NCI-H69 (cell line): Measurements from ENCODE around the gene UNC80.

ENCODE experiments used
- DNase-seq: peaks from one replicate; lab custom pipeline; 2025; lab: John Stamatoyannopoulos, UW

UNC80 gene

DNA sequence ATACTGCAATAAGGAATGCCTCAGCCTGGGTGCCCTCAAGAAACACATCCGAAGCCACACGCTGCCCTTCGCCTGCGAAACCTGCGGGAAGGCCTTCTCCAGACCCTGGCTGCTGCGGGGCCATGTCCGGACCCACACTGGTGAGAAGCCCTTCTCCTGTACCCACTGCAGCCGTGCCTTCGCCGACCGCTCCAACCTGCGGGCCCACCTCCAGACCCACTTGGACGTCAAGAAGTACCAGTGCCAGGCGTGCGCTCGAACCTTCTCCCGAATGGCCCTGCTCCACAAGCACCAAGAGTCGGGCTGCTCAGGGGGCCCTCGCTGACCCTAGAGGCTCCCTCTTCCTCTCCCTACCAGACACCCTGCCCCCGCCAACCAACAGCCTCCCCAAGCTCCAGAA, 37.6 kb downstream of the UNC80 start:
- no peak for DNase-seq

DNA sequence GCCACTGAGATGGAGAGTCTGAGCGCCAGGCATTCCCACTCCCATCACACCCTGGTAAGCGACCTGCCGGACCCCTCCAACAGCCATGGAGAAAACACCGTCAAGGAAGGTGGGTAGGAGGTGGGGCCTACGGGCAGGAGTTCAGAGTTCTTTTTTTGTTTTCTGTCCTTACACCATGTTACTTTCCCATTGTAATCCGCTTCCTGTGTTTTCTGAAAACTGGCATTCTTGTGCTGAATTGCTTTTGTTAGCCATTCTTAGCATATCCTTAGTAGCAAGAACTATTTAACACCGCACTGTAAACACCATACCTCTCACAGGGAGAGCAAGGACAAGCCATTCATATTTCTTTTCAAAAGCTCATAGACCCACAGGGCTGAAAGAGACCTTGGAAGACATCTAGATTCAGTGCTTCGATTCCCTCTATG, 46.2 kb downstream of the UNC80 start:
- DNase-seq, result no peak

DNA sequence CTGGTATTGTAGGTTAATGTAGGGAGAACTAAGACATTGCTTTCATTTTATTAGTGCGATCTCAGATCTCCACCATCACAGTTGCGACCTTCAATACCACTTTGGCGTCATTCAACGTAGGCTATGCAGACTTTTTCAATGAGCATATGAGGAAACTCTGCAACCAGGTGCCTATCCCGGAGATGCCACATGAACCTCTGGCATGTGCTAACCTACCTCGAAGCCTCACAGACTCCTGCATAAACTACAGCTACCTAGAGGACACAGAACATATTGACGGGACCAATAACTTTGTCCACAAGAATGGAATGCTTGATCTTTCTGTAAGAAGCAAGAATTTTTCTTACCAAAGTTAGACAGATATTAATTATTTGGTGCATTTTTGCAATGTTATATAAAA, 47.3 kb downstream of the UNC80 start:
- DNase-seq, result no peak

DNA sequence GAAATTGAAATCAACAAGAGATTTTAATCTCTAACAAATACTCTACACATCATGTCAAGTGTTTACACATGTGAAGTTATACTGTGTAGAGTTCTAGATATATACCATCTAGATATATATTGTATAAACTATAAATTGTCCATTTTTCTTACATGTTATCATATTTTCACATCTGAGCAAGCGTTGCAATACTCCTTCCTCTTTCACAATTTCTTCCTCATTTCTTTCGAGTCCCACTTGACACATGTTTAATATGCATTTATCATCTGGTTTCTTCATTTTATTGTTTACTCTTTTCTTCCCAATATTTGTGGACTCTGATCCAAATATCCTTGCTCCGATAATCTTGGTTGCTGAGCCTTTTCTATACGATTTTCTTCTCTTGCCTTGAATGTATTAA, 50.2 kb downstream of the UNC80 start:
- DNase-seq, result no peak

DNA sequence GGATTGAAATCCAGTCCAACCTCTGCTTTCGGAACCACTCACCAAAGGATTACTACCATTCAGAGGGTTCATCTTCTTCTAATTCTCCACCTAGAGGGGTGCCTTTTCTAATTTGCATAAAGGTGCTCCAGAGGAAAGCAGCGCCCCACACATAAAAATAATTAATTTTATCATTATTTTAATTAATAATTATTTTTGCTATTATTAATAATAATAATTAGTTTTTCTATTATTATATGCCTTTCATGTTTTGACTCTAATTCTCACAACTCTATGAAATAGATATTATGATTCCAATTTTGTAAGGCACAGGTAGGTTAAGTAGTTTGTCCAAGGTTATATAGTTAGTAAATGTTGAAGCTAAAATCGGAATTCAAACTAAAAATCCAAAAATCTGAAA, 51.9 kb downstream of the UNC80 start:
- no peak for DNase-seq

DNA sequence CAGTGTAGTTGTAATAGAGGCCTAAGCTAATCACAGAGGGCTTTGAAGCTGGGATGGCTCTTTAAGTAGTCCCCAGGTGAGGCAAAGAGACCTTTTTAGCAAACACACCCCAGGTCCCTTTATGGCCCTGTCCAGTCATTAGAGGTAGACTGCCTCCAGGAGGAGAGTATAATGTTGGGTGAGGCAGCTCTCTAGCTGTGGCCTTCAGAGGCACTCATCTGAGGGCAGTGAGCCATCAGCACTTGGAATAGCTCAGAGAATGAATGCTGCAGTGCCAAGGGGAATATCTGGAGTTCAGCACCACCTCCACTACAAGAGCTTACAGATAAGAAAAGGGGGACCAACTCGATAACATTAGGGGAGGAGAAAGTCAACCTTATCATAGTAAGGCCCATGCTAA, 52.8 kb downstream of the UNC80 start:
- no peak for DNase-seq

DNA sequence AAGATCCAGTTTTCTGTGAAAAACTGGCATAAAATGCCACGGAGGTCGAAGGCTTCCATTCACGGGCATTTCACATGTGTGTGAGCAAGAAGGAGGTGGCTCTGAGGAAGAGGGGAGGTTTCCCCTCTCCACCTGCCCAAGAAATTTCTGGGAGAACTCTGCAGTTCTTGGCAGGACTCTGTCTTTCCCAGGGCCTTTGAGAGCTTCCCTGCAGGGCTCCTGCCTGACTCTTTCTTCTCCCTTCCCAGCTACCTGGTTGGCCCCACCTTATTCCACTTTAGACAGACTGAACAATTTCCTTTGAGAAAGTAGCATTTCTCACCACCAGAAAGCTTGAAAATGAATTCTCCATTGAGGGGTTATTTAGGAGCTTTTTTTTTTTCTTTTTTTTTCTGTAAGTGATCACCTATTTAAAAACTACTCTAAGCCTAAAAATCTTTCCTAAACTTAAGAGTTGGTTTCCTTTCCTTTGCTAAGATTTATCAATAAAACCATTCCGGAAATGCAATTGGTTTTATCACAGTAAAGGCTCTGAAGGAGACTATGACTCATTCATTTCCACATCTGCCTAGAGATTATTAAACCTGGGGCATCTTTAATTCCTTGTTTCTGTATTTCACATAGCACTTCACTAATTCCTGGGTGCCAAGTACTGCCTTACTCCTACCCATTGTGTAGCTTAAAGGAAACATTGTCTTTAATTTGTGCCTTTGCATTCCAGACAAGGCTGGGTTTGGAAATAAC, 59.3 kb downstream of the UNC80 start:
- no peak for DNase-seq

DNA sequence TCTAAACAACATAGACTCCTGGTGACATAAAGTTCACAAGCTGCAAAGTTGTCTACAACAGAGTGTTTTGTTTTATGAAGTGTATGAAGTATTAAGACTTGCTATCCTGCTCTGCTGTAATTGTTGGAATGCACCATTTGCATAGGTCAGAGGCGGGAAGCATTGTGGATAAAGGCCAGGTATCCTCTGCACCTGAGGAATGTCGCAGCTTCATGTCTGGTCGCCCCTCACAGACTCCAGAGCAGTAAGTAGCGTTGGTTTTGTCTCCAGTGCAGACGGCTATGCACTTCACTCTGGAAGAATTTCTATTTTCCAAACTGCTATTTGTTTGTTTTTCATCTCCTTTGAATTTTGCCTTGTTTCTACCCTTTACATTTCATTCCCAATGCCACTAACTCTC, 63.1 kb downstream of the UNC80 start:
- DNase-seq, result no peak

DNA sequence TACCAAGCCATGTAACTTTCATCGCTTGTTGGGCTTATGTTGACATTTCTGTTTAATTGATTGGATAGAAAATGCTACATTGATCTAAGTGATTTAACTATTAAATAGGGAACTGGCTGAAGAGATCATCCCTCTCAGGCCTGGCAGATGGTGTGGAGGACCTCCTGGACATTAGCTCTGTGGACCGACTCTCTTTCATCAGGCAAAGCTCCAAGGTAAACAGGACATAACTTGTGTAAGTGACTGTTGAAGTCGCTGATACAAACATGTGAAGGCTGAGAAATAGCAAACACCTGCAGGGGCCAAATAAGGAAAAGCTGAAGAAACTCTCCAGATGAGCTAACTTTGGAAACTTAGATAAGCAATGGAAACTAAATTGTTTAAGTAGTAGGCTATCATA, 68.8 kb downstream of the UNC80 start:
- peak; percentile 56 for DNase-seq

DNA sequence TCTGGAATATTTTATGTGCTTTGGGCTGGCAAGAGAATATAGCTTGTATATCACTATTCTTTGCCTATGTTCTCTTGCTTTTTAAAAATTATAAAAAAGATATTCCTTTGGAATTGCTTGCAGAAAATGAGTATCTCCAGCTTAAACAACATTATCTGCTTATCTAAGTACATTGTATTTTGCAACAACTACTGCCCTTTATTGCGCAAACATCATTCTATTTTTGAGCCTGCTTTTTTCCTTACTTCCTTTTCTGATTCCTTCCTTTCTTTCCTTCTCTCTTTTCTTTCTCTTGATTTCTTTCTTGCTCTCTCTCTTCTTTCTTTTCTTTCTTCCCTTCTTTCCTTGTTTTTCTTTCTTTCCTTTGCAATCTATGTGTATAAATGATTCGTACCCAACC, 74.0 kb downstream of the UNC80 start:
- no peak for DNase-seq

DNA sequence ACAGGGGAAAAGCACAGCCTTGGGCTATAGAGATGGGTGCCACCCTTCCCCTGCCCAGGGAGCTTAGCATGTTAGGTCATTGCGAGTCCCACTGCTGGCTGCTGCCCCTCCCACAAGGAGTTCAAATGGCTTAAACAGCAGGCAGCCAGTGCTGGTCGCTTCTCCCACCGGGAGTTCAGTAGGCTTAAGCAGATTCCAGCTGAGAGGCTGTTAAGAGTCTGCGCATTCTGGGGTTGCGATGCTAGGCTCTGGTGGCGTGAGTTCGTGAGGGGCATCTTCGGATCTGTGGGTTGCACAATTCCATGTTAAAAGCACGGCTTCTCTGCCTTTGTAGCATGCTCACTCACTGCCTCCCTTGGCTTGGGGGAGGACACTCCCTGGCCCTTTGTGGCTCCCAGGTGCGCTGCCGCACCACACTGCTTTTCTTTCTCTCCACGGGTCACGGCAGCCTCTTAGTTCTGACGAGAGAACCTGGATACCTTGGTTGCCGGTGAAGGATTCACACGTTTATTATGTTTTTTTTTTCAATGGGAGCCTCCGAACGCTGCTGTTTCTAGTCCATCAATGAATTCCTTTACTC, 93.2 kb downstream of the UNC80 start:
- peak; percentile 8 for DNase-seq

DNA sequence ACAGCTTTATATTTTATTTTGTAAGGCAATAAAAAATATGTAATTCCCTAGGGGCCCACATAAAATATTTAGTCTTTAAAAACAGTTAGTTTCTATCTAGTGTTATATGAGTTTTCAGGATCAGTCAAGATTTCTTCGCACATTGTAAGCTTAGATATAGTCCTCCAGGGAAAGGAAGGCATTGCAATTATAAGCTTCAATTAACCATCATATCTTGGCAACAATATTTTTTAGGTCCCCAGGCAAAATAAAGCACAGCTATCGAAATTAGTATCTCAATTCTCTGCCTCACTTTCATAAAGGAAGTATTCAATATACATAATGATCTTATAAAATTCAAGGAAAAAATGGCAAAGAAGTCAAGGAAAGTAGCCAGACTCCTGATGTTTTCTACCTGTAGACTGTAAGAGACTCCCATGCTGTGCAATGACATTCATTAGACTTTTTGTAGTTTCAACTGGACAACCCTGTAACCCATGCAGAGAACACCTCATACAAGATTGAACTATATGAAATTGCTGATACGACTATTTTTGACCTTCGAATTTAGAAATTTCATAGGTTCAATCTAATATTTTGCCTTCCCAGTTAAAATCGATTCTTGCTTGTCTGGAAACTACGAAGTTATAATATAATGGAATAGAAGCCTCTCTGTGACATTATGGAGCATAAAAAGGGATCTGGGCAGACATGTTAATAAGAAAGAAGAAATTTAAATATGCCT, 96.8 kb downstream of the UNC80 start:
- no peak for DNase-seq

DNA sequence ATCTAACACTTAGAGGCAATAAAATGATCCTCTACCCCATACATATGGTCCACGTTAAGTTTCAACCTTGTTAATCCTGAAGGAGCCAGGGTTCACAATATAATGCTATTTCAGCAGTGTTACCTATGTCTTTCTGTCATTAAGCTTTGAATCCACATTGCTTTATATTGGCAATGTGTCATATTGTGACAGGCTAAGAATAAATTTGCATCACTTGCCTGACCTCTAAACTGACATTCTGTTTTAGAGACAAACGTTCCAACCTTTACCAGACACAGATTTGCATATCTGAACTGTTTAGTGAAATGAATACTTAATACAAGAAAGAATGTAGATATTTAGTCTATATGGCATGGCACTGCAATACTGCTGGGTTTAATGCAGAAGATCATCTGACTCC, 98.4 kb downstream of the UNC80 start:
- no peak for DNase-seq

DNA sequence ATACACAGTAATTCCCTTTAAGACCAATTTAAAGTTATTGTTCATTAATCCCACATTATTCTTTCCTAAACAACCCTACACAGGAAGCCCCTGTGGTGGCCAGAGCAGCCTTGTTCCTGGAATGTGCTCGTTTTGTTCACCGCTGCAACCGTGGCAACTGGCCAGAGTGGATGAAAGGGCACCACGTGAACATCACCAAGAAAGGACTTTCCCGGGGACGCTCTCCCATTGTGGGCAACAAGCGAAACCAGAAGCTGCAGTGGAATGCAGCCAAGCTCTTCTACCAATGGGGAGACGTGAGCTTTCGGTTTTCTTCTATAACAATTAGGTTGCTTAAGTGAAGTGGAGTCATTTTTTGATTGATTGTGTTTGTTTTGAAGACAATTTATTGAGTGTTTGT, 101.0 kb downstream of the UNC80 start:
- DNase-seq, result peak; percentile 1

DNA sequence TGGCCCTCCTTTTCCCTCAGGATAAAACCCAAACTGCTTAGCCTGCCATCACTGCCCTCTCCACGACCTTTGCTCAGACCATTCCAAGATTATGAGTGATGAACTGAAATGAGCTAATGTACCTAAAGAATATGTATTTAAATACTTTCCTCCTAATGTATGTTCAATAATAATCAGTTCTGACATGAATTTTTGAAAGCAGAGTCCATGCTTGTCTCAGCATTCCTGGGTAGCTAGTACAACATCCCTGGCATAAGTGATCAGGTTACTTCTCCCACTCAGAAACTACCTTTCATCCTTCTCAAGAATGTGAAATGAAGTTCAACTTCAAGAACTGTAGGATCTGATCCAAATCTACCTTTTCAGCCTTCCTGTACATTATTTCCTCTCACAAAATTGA, 103.6 kb downstream of the UNC80 start:
- no peak for DNase-seq

DNA sequence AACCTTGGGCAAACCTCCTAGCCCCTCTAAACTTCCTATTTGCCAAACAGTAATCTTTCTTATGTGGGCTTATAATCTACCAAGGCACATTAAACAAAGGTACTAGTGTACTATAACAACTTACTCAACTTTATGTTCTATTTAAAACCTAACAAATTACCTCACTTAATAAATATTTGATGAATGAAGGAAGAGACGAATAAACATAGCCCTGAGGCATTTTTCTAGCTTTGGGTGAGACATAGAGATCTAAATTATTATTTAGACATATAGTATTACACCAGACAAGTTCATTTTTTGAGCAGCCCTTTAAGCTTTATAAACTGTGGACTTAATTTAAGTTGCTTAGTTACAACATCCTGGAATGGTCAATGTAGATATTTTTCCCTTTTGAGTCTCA, 104.6 kb downstream of the UNC80 start:
- peak; percentile 64 for DNase-seq

DNA sequence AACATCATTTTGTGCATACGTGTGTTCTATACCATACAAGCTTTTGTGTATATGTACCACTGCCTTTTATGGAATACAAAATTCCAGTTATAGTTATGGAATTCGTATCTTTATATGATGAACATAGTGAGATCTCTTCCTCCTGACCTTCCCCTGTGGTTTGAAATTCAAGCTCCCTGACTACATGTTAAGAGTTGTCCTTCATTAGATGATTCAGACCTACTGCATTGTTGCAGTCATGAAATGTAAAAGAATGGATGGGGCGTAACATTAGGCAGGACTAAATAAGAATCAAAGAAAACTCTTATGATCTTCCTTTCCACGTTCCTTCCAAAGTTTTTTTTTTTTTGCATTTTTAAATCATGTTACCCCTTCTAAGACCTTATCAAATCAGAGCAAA, 107.1 kb downstream of the UNC80 start:
- no peak for DNase-seq

DNA sequence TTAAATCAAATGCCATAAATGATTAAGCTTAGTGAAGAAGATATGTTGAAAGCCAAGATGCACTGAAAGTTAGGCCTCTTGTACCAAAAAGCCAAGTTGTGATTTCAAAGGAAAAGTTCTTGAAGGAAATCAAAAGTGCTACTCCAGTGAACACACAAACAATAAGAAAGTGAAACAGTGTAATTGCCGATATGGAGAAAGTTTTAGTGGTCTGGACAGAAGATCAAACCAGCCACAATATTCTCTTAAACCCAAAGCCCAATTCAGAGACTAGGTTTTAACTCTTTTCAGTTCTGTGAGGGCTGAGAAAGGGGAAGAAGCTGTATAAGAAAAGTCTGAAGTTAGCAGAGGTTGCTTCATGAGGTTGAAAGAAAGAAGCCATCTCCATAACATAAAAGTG, 129.0 kb downstream of the UNC80 start:
- no peak for DNase-seq

DNA sequence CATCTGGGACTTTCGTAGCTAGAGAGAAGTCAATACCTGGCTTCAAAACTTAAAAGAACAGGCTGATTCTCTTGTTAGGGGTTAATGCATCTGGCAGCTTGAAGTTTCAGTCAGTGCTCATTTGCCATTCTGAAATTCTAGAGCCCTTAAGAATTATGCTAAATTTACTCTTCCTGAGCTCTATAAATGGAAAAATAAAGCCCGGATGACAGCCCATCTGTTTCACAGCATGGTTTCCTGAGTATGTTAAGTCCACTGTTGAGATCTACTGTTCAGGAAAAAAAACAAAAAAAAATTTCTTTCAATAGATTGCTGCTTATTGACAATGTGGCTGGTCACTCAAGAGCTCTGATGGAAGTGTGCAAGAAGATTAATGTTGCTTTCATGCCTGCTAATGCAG, 129.5 kb downstream of the UNC80 start:
- DNase-seq, result peak; percentile 23

DNA sequence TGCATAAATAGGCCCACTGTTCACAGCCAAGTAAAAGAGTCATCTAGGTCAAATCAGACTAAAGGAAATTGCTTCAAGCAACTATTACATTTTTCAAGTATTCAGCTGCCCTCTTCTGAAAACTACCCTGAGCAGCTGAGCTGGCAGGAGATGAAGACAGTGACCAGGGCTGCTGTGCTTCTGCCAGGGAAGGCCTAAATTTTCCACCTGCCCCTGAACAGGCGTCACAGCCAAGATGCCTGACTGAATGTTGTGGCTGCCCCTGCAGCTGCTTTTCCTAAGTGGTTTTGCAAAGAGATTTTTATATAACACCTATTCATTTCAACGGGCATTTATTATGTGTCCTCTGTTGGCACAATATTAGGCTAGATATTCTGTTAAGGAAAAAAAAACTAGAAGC, 134.1 kb downstream of the UNC80 start:
- DNase-seq, result no peak

DNA sequence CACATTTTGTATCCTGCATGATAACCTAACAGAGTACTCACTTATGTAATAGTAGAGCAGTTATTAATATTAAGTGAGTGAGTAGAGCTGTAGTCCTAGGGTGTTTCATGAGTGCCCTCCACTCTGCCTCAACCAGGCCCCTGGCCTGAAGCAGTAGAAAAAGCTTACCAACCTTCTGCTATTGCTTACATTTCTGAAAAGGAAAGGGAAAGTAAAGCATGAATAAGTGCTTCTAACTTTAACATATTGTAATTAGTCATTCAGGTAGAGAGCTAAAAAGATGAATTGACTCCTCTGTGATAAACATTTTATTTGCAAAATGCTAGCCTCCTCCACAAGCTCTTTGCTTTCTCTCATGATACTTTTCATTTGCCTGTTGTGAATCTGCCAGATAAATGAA, 136.1 kb downstream of the UNC80 start:
- no peak for DNase-seq

DNA sequence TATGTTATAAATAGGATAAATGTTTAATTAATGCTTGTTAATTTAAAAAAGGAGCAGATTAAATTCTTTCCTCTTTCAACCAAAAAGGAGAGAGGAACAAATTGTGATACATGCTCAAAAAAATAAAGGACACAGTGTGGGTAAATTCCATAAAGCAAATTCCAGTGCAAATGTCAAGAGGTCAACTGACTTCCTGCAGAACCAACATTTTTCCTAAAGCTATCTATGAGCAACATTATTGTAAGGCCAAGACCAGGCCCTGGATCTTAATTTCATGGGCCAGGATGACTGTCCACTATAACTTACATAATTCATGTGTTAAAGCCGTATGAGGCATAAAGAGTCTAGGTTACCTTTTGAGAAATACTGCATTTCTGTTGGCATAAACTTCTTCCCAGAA, 136.9 kb downstream of the UNC80 start:
- no peak for DNase-seq

DNA sequence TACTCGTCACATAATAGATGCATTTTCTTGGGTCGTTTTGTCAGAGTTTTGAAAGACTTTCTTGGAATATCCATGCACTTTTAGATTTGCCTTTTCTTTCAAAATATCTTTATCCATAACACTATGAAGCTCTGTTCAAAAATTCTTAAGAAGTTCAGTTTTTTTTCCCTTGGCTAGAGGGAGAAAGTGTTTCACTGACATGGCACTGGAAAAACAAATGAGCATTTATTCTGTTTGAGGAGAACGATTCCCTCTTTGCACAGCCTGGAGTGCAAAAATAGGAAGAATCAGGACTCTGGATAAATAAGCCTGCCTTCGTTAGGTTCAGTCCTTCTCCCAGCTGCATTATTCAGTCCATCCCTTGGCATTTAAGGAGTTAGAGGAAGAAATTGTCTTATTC, 139.9 kb downstream of the UNC80 start:
- no peak for DNase-seq
